Fibroblast of lung (primary cell): ENCODE results near the gene ENOX1. TPM values are rescaled to one million over a fixed set of nuclear protein-coding genes. Genes with fewer than 3 reads are reported as not detected.

ENCODE experiments used
- DNase-seq, 2 donors: peaks; one replicate each; pipeline versions ENCODE4 v3.0.0 to v3.0.0-alpha.2; 2010; ENCODE audit warnings: low read depth in 2 of 2
- H2AFZ ChIP-seq: 2 replicates; pipeline ENCODE4 v1.5.1; 2012; ENCODE audit warnings: low read length, control low read depth, inconsistent platforms
- H3K27ac ChIP-seq: 2 replicates; pipeline ENCODE4 v1.5.1; 2011; ENCODE audit warnings: low read length, control low read depth; ENCODE audit not compliant: insufficient read depth
- H3K27me3 ChIP-seq: 2 replicates; pipeline ENCODE4 v1.5.1; 2011; ENCODE audit warnings: mild to moderate bottlenecking, low read length; ENCODE audit not compliant: control insufficient read depth, insufficient read depth
- H3K36me3 ChIP-seq: 2 replicates; pipeline ENCODE4 v1.5.1; 2011; ENCODE audit warnings: low read length; ENCODE audit not compliant: control insufficient read depth, insufficient read depth
- H3K4me1 ChIP-seq: 2 replicates; pipeline ENCODE4 v1.5.1; 2011; ENCODE audit warnings: low read length; ENCODE audit not compliant: control insufficient read depth, insufficient read depth; ENCODE audit errors: extremely low read depth
- H3K4me2 ChIP-seq: 2 replicates; pipeline ENCODE4 v1.5.1; 2011; ENCODE audit warnings: low read length, control low read depth; ENCODE audit not compliant: insufficient read depth; ENCODE audit errors: extremely low read depth
- H3K4me3 ChIP-seq, 4 experiments: fragments of 200-600 bp in 1 of 4; sonication (generic) in 1 of 4; replicated peaks in 1 of 4; 2 replicates each; pipeline ENCODE4 v1.5.1; 2011 to 2016; ENCODE audit warnings: low read length in 4 of 4, low read depth in 3 of 4, mild to moderate bottlenecking in 3 of 4, control low read depth in 2 of 4, inconsistent platforms in 1 of 4, mixed read lengths in 1 of 4; ENCODE audit not compliant: insufficient read depth in 1 of 4; ENCODE audit errors: control extremely low read depth in 1 of 4
- H3K79me2 ChIP-seq: 2 replicates; pipeline ENCODE4 v1.5.1; 2012; ENCODE audit warnings: mild to moderate bottlenecking, low read length, inconsistent platforms; ENCODE audit not compliant: control insufficient read depth, insufficient read depth
- H3K9ac ChIP-seq: 2 replicates; pipeline ENCODE4 v1.5.1; 2011; ENCODE audit warnings: mild to moderate bottlenecking, low read length, control low read depth; ENCODE audit not compliant: insufficient read depth
- H3K9me3 ChIP-seq: 2 replicates; pipeline ENCODE4 v1.5.1; 2012; ENCODE audit warnings: low read depth, low read length; ENCODE audit not compliant: control insufficient read depth, insufficient read depth
- H4K20me1 ChIP-seq: 2 replicates; pipeline ENCODE4 v1.5.1; 2011; ENCODE audit warnings: low read length; ENCODE audit not compliant: control insufficient read depth, insufficient read depth; ENCODE audit errors: extremely low read depth
- EZH2 ChIP-seq: IDR thresholded peaks from 2 replicates; pipeline ENCODE4 v1.5.1; 2012; ENCODE audit warnings: low read length, control low read depth, mild to moderate bottlenecking; ENCODE audit errors: missing control alignments
- polyA plus RNA-seq, 2 donors: library from polyadenylated mRNA; depleted of rRNA in 1 of 2; stranded (reverse) in 1 of 2; unstranded in 1 of 2; fragments of >200 nt; gene quantifications; 2 replicates each; pipeline ENCODE4 v1.2.1, GENCODE V29; 2011 to 2012; ENCODE audit warnings: missing spikeins in 1 of 2
- total RNA-seq: library from RNA; depleted of rRNA; stranded (reverse); fragments of >200 nt; gene quantifications from 2 replicates; pipeline ENCODE4 v1.2.1, GENCODE V29; 2014
- TF ChIP-seq, protein P1 (sequence below), 2 donors: IDR thresholded peaks in 1 of 2; conservative IDR thresholded peaks in 1 of 2; 1 replicate in 1 of 2; 2 replicates in 1 of 2; pipeline ENCODE4 v1.5.1; 2011 to 2012; ENCODE audit warnings: low read length in 2 of 2, control low read depth in 1 of 2, inconsistent platforms in 1 of 2, low read depth in 1 of 2, mild to moderate bottlenecking in 1 of 2

Gene ENOX1
- total and polyA plus RNA-seq, 2 donors (not counting 1 experiment from before 2014, with no cell fraction given) = 3.5 to 7.6 TPM

- no peaks in the 10 kb centered on the region for H3K27me3 ChIP-seq
- H3K27ac ChIP-seq = no peak overlapping the region
- peak in 1 of 2 donors; percentile 31 for DNase-seq
- no peak overlapping the region for H3K4me2 ChIP-seq
- H2AFZ ChIP-seq = no peak overlapping the region
- peaks cover 5% of the 10 kb centered on the region for H3K4me1 ChIP-seq
- no peaks in the 10 kb centered on the region for H3K79me2 ChIP-seq
- H3K4me3 ChIP-seq = no peak overlapping the region
- TF ChIP-seq, protein P1, sequence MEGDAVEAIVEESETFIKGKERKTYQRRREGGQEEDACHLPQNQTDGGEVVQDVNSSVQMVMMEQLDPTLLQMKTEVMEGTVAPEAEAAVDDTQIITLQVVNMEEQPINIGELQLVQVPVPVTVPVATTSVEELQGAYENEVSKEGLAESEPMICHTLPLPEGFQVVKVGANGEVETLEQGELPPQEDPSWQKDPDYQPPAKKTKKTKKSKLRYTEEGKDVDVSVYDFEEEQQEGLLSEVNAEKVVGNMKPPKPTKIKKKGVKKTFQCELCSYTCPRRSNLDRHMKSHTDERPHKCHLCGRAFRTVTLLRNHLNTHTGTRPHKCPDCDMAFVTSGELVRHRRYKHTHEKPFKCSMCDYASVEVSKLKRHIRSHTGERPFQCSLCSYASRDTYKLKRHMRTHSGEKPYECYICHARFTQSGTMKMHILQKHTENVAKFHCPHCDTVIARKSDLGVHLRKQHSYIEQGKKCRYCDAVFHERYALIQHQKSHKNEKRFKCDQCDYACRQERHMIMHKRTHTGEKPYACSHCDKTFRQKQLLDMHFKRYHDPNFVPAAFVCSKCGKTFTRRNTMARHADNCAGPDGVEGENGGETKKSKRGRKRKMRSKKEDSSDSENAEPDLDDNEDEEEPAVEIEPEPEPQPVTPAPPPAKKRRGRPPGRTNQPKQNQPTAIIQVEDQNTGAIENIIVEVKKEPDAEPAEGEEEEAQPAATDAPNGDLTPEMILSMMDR (conservative IDR thresholded peaks at IDR 0.05 in 1 of 2, IDR thresholded peaks at IDR 0.05 in 1 of 2; ENCODE audit: low read depth in 1 of 2, low read length in 2 of 2) = no peak
- no peak for TF ChIP-seq EZH2
- no peaks in the 10 kb centered on the region for H3K36me3 ChIP-seq
- H3K9me3 ChIP-seq = no peaks in the 10 kb centered on the region
- H3K9ac ChIP-seq = no peak overlapping the region
- H4K20me1 ChIP-seq = no peaks in the 10 kb centered on the region
These were observed 511.9 kb downstream of the ENOX1 start for GRCh38 chr13:43274881-43275280.

- Histone ChIP-seq H3K79me2 (no peaks in the 10 kb centered on the region), H4K20me1 (no peaks in the 10 kb centered on the region), H3K9ac (no peak overlapping the region), H3K36me3 (no peaks in the 10 kb centered on the region), H3K27ac (no peak overlapping the region), H3K4me1 (peaks cover 7% of the 10 kb centered on the region), H3K9me3 (no peaks in the 10 kb centered on the region), H2AFZ (no peak overlapping the region), H3K27me3 (no peaks in the 10 kb centered on the region), H3K4me2 (no peak overlapping the region), H3K4me3 (no peak overlapping the region)
- TF ChIP-seq, protein P1 (conservative IDR thresholded peaks at IDR 0.05 in 1 of 2, IDR thresholded peaks at IDR 0.05 in 1 of 2; ENCODE audit: low read depth in 1 of 2, low read length in 2 of 2) = no peak
- no peak for TF ChIP-seq EZH2
- peak in 1 of 2 donors; percentile 79 for DNase-seq
These were observed 513.4 kb downstream of the ENOX1 start for GRCh38 chr13:43273362-43273761.

- no peak for DNase-seq
- Histone ChIP-seq H3K9ac (no peak overlapping the region), H3K4me3 (no peak overlapping the region), H3K79me2 (no peaks in the 10 kb centered on the region), H3K27ac (no peak overlapping the region), H3K4me2 (no peak overlapping the region), H2AFZ (no peak overlapping the region), H4K20me1 (no peaks in the 10 kb centered on the region), H3K27me3 (no peaks in the 10 kb centered on the region), H3K36me3 (no peaks in the 10 kb centered on the region), H3K4me1 (peaks cover 7% of the 10 kb centered on the region), H3K9me3 (no peaks in the 10 kb centered on the region)
- no peak for TF ChIP-seq EZH2
- TF ChIP-seq, protein P1 (conservative IDR thresholded peaks at IDR 0.05 in 1 of 2, IDR thresholded peaks at IDR 0.05 in 1 of 2; ENCODE audit: low read depth in 1 of 2, low read length in 2 of 2) = no peak
These were observed 513.9 kb downstream of the ENOX1 start for GRCh38 chr13:43272851-43273250.
